ENCODE data around the gene LYRM7.

DNA sequence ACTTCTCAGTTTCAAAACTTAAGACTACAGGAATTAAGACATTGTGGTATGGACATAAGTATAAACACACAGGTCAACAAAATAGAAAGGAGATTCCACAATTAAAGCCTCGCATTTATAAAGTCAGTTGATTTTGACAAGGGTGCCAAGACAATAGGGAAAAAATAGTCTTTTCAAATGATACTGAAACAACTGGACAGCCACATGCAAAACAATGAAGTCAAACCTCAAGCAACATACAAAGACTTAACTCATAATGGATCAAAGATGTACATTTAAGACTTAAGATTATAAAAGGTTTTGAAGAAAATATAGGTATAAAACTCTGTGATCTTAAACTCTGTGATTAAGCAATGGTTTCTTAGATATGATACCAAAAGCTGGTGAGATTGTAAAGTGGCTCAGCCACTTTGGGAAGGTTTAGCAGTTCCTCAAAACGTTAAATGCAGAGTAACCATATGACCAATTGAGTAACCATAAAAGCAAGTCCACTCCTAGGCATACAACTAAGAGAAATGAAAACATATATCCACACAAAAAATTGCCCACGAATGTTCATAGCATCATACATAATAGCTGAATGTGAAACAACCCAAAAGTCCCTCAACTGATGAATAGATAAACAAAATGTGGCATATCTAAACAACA is 27.6 kb upstream of the LYRM7 start:
- TF ChIP-seq SP1 (IDR thresholded peaks at IDR 0.05) (no peak), NFRKB (IDR thresholded peaks at IDR 0.05) (no peak), SUZ12 (IDR thresholded peaks at IDR 0.05) (no peak)
- TF ChIP-seq, protein P1, sequence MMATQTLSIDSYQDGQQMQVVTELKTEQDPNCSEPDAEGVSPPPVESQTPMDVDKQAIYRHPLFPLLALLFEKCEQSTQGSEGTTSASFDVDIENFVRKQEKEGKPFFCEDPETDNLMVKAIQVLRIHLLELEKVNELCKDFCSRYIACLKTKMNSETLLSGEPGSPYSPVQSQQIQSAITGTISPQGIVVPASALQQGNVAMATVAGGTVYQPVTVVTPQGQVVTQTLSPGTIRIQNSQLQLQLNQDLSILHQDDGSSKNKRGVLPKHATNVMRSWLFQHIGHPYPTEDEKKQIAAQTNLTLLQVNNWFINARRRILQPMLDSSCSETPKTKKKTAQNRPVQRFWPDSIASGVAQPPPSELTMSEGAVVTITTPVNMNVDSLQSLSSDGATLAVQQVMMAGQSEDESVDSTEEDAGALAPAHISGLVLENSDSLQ (IDR thresholded peaks at IDR 0.05), result no peak

Measured in HEK293T (cell line).